HFFc6 (cell line): ENCODE results near the gene OTUD5. TPM values are rescaled to one million over a fixed set of nuclear protein-coding genes. Genes with fewer than 3 reads are reported as not detected.

Source experiments
- DNase-seq: peaks from one replicate; pipeline ENCODE4 v3.0.0-alpha.2; 2018
- H3K27ac Mint-ChIP-seq: 2 replicates; pipeline ENCODE4 v1.8.0; 2020; ENCODE audit warnings: mild to moderate bottlenecking, mixed read lengths
- H3K27me3 Mint-ChIP-seq: 2 replicates; pipeline ENCODE4 v1.8.0; 2021; ENCODE audit warnings: mild to moderate bottlenecking, moderate library complexity, mixed read lengths; ENCODE audit not compliant: insufficient read depth
- H3K36me3 Mint-ChIP-seq: 2 replicates; pipeline ENCODE4 v1.8.0; 2021; ENCODE audit warnings: low read depth, mixed read lengths
- H3K4me1 Mint-ChIP-seq: 2 replicates; pipeline ENCODE4 v1.8.0; 2020; ENCODE audit warnings: low read depth, mixed read lengths
- H3K4me3 Mint-ChIP-seq: 2 replicates; pipeline ENCODE4 v1.8.0; 2020; ENCODE audit warnings: mild to moderate bottlenecking, moderate library complexity, mixed read lengths
- H3K9me3 Mint-ChIP-seq: 2 replicates; pipeline ENCODE4 v1.8.0; 2020; ENCODE audit warnings: mild to moderate bottlenecking, mixed read lengths
- CTCF ChIP-seq: fragments of 200-600 bp; sonication (generic); IDR thresholded peaks from 2 replicates; pipeline ENCODE4 v1.5.0; 2021; ENCODE audit warnings: antibody characterized with exemption, mild to moderate bottlenecking
- total RNA-seq, 6 experiments: library from RNA; stranded (reverse); fragmentation: NEBNext Ultra II Directional; extraction: Animal tissue kit (Norgen Biotek cat#: 25700); gene quantifications; 2 replicates in 1 of 6; 3 replicates in 5 of 6; pipeline ENCODE4 v1.2.3, GENCODE V29; 2021

The OTUD5 gene
- total RNA-seq, 6 experiments from 2014 or later, result 47.6 to 55.0 (median 52.7) TPM

DNA sequence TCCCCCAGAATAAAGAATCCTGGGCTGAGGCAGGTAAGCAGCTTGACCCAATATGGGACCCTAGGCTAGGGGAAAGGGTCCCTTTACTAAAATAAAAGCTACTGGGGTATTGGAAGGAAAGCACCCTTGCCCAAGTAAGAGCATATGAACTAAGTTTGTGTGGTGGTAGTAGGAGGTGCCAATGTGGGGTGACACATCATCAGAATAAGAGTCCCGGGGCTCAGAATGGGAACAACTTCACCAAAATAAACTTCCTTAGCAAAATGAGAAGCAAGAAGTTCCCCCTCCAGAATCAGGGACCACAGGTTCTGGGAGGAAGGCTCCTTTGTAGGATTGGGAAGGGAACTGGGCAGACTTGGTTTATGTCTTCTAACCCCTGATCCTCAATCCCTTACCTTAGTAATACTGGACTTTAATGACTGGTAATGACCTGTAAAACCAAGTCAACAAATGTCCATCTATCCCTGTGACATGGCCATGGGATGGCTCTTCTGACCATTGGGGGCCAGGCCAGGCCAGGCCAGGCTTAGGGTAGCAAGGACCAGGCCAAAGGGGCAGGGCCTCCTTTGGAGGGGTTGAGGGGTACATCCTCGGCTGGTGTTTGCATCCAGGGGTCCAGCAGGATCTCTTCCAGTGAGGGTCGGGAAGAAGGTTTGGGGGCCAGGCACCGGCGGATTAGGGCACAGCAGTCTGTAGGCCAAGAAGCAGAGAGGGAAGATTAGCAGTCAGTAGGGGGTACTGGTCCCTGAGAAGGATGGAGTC, 43.6 kb downstream of the OTUD5 start:
- H3K4me3 Mint-ChIP-seq, result no peak overlapping the region
- H3K9me3 Mint-ChIP-seq, result no peaks in the 10 kb centered on the region
- no peaks in the 10 kb centered on the region; the same call in 1 of the 2 replicates for H3K27me3 Mint-ChIP-seq
- no peak for DNase-seq
- no peak for TF ChIP-seq CTCF
- H3K27ac Mint-ChIP-seq, result no peak overlapping the region
- peaks cover 11% of the 10 kb centered on the region for H3K36me3 Mint-ChIP-seq
- H3K4me1 Mint-ChIP-seq, result peaks cover 22% of the 10 kb centered on the region

- Mint-ChIP-seq H3K27me3 (no peaks in the 10 kb centered on the region), H3K4me3 (peak within 1 kb of the TSS; percentile 96), H3K36me3 (peaks cover 11% of the 10 kb centered on the region), H3K27ac (peak within 1 kb of the TSS; percentile 96), H3K4me1 (peaks cover 9% of the 10 kb centered on the region), H3K9me3 (no peaks in the 10 kb centered on the region)
- no peak for TF ChIP-seq CTCF
- peak; percentile 66 for DNase-seq
These were observed 45.8 kb downstream of the OTUD5 start, which contains the start of gene SLC35A2 for GRCh38 chrX:48911412-48912182. Gene SLC35A2 (minus strand): TSS chrX:48911646. CDS start chrX:48911636, 10 bp downstream.

GRCh38 chrX:48910926-48911411, 46.4 kb downstream of the OTUD5 start:
- Mint-ChIP-seq H3K36me3 (peaks cover 11% of the 10 kb centered on the region), H3K4me3 (peak overlapping the region; percentile 96)

GRCh38 chrX:48909703-48910294, 47.6 kb downstream of the OTUD5 start:
- Mint-ChIP-seq H3K9me3 (no peaks in the 10 kb centered on the region), H3K4me3 (peak overlapping the region; percentile 96), H3K27me3 (no peaks in the 10 kb centered on the region), H3K36me3 (peaks cover 11% of the 10 kb centered on the region), H3K4me1 (peaks cover 9% of the 10 kb centered on the region), H3K27ac (no peak overlapping the region)
- no peak for DNase-seq
- TF ChIP-seq CTCF, result no peak

More at GRCh38 chrX:48910926-48911411, 46.4 kb downstream of the OTUD5 start:
- no peaks in the 10 kb centered on the region for H3K27me3 Mint-ChIP-seq
- no peak for DNase-seq
- H3K27ac Mint-ChIP-seq, result peak overlapping the region; percentile 96
- H3K4me1 Mint-ChIP-seq, result peaks cover 9% of the 10 kb centered on the region
- H3K9me3 Mint-ChIP-seq, result no peaks in the 10 kb centered on the region
- no peak for TF ChIP-seq CTCF

DNA sequence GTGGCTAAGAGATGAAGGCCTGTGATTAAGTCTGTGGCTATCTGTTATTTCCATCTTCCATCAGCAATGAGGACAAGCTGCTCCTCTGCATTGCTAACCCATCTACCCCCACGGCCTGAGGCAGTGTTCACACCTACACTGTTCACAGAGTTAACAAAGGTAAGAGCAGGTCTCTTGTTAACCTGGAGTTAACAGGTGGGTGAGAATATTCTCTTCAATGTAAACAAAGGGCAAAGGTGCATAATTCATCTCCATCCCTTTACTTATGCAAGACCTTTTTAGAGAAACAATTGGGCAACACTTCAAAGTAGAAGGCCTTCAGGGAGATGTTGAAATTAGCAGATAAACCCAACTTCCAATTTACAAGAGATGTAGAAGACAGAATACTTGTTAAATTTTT, 48.8 kb downstream of the OTUD5 start:
- DNase-seq, result no peak
- TF ChIP-seq CTCF, result no peak

More for the DNA sequence above, 48.8 kb downstream of the OTUD5 start:
- peaks cover 9% of the 10 kb centered on the region for H3K4me1 Mint-ChIP-seq
- H3K36me3 Mint-ChIP-seq, result peaks cover 11% of the 10 kb centered on the region
- H3K4me3 Mint-ChIP-seq, result no peak overlapping the region
- H3K27ac Mint-ChIP-seq, result no peak overlapping the region
- no peaks in the 10 kb centered on the region for H3K27me3 Mint-ChIP-seq
- no peaks in the 10 kb centered on the region for H3K9me3 Mint-ChIP-seq
